KBM-7 (cell line): Measurements from ENCODE around the gene ZSCAN21.

ENCODE experiments used
- DNase-seq: peaks from one replicate; pipeline ENCODE4 v3.0.0-alpha.2; 2015
- in situ Hi-C: fragments of 300-500 bp; cut with MboI; formaldehyde crosslinking; loops from 2 replicates; pipeline ENCODE4 v1.14.3; 2020; ENCODE audit warnings: low sequenced_read_pairs, low pct_unique_long_range_greater_than_20kb, mixed read lengths

The ZSCAN21 gene

DNA sequence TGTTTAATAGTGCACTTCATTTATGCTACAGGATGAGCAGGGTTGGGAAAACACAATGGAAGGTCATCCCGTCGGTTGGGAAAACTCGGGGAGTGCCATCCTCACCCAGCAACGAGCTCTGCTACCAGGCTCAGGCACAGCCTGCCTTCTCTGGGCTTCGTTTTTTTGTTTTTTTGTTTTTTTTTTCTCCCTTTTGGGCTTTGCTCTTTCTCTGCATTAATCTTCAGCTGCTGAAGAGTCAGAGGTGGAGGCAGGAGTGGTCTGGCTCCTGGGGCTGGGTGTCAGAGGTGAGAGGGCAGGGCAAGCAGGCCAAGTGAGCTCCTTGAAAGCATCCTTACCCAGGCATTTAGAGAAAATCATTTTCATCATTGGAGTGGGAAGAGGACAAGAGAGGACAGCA, 20.4 kb downstream of the ZSCAN21 start:
- no peak for DNase-seq
- in situ Hi-C loops: no loop called here

DNA sequence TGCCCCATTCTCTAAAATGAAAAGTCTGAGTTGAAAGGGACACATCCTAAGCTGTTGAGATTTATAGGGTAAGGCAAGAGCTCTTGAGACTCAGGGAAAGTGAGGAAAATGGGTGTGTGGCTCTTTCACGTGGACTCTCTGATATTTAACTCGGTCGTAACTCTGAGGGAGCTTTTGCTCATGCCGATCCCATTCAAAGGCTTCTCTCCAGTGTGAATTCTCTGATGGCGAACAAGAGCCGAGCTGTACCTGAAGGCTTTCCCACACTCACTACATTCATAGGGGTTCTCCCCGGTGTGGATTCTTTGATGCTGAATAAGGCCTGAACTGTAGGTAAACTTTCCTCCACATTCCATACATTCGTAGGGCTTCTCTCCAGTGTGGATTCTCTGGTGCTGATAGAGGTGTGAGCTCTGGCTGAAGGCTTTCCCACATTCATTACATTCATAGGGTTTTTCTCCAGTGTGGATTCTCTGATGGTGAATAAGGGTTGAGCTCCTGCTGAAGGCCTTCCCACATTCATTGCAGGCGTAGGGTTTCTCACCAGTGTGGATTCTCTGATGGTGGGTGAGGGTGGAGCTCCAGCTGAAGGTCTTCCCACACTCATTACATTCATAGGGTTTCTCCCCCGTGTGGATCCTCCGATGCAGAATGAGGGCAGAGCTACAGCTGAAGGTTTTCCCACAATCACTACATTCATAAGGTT, 21.6 kb downstream of the ZSCAN21 start:
- DNase-seq: no peak
- in situ Hi-C loops: no loop called here

DNA sequence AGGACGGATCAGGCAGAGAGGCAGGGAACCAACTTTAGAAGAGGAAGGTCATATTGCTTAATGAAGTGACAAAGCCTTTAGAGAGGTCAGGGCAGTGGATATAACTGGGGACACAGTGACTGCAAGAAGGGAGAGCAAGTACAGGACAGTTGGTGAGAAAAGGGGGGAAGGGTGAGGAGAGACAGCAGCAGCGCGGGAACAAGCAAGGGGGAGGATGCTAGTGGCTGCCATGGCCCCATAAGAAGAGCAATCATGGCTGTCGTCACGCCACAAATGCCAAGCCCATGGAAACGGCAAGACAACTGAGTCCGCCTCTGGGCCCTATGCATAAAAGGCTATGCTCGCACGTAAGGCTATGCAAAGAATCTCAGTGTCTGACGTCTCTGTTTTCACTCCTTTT, 22.9 kb downstream of the ZSCAN21 start:
- in situ Hi-C loops: no loop called here
- DNase-seq: no peak

DNA sequence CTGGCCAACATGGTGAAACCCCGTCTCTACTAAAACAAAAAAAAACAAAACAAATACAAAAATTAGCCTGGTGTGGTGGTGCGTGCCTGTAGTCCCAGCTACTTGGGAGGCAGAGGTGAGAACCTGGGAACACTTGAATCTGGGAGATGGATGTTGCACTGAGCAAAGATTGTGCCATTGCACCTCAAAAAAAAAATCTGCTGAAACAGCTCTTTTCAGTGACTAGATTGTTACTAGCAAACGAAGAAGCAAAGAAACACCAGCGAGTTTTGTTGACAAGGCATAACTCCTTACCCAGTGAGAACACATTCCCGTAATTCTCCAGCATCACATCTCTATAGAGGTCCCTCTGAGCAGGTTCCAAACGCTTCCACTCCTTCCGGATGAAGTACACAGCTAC, 25.3 kb downstream of the ZSCAN21 start:
- in situ Hi-C loops: no loop called here
- no peak for DNase-seq

DNA sequence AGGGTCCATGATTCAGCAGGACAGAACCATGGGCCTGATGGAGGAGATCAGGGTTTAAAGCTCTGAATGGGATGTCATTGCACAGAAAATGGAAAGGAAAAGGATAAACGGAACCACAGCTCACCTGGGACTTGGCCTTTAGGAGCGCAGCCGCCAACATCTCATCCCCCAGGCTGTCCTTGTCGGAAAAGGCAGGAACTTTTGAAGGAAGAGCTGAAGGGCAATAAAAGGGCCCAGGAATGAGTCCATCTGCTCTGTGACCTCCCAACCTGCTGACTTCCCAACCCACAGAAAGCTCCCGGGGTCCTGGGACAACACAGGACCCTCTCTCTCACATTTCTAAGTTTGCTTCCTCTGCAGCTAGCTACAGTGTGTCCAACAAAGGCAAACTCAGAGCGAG, 25.8 kb downstream of the ZSCAN21 start:
- in situ Hi-C loops: no loop called here
- no peak for DNase-seq

DNA sequence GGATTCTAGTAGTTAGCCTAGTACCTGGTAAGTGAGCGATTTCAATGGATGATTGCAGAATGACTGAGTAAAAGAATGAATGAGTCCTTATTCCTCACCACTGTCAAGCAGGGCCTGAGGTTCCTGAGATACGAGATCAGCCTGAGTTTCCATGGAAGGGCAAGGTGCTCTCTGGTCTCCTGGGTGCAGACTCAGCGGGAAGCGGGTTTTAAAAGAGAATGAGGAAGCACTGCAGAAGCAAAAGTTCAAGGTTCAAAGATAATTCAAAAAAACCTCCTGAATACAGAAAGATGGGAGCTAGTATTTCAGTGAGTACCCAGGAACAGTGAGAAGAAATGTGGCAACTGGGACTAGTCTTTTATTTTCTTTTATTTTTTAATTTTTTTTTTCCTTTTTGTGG, 27.6 kb downstream of the ZSCAN21 start:
- in situ Hi-C loops: no loop called here
- DNase-seq: no peak

DNA sequence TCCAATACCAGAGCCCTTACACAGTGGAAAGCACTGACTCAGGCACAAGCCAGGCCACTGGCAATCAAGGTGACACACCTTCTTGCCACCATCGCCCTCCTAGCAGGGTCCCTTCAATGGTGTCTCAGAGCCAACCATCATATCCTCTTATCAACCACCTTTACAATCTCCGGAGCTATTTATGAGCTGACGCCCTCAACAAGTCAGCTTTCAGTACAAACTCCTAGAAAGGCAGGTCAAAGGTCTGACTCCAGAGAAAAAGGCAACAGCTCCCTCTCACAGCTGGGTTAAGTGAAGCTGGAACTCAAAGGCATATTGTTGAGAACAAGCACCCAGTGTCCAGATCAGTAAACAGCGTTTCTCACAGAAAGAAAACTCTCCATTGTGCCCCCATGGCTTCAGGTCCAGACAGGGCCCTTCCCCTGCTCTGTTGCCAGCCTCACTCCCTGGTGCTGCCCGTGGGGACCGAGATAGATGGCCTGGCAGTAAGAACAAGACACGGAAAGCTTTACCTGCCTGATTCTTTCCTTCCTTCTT, 29.5 kb downstream of the ZSCAN21 start:
- DNase-seq: no peak
- in situ Hi-C loops: no loop called here

DNA sequence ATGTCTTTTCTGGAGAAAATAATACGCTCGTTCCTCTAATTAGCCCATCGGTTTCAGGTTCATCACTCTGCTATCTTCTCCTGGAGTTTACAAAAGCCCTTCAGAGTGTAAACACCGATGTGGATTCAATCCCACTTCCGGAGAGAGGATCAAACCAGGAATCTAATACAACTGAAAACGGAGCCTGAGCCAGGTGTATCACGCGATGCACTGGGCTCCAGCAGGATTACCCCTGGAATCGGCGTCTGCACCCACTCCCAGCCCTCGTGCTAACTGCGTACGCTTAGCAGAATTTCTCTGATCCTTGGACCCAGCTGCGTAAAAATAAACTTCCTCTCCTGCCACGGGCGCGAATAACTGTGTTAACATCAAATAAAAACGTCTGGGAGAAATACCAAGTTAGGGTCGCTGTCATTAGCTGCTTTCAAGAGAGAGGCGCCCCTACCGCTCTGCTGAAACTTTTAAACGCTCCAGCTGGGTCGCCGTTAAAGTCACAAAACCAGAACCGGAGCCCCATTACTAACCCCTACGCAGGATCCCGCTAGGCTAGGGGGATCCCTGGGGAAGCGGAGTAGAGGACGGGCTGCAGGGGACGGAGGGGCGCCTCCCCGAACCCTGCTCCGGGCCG, 31.4 kb downstream of the ZSCAN21 start:
- no peak for DNase-seq
- in situ Hi-C loops: no loop called here

DNA sequence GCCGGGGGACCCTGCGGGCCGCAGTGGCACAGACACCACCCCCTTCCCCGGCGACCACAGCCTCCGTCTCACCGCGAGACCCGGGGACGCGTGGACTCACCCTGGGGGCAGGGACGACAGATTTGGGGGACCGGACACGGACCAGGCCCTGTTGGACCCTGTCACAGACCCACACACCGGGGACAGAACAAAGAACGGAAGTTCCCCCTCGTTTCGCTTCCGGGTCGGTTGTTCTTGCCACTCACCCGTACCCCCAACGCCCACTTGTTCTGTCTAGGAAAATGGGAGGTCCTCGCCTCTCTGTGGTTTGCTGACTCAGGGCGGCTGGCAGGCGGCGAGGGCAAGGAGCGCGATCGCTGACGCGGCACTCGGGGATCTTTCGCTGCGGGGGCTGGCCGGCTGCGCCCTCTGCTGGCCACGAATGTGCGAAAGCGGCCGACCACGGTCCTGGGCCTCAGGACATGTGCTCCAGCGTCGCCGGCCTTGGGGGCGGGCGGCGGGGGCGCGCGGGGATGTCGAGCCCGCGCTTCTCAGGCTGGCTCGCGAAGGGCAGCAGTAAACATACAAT, 32.0 kb downstream of the ZSCAN21 start, which contains the start of gene ZNF3:
ZNF3 (minus strand) TSS at position 189 of the 568 bp plus-strand sequence. CDS start 4,366 bp downstream, outside the sequence.
- in situ Hi-C loops: no loop called here

DNA sequence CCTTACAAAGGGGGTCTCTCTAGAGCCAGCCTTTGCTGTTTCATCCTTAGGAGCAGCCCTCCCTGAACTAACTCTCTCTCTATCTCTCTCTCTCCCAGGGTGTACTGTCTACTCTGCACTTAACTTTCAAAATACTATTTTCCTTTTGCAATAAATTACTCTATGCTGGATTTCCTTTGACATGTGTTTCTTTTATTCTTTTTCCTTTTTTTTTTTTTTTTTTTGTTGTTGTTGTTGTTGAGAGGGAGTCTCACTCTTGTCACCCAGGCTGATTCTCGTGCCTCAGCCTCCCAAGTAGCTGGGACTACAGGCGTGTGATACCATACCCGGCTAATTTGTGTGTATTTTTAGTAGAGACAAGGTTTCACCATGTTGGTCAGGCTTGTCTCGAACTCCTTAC, 33.4 kb downstream of the ZSCAN21 start:
- in situ Hi-C loops: no loop called here
- no peak for DNase-seq

More for the DNA sequence above, 32.0 kb downstream of the ZSCAN21 start, which contains the start of gene ZNF3:
- DNase-seq: peak; percentile 100

DNA sequence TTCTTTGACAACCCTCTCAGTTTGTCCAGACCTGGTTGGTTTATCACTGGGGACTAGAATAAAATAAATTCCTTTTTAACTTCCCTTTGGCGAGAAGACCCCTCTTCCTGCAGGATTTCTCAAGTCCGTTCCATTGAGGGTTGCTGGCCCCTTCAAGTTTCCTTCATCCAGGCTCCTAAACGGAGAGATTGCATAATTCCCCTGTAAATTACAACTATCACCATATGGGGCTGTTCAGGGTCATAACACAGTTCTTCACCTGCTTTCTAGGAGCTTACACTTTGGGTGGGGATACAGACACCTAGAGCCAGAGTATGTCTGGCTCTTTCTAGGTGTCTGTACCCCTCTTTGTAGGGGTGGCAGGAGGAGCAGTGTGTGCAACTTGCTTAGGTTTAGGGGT, 35.9 kb downstream of the ZSCAN21 start:
- in situ Hi-C loops: no loop called here
- no peak for DNase-seq

DNA sequence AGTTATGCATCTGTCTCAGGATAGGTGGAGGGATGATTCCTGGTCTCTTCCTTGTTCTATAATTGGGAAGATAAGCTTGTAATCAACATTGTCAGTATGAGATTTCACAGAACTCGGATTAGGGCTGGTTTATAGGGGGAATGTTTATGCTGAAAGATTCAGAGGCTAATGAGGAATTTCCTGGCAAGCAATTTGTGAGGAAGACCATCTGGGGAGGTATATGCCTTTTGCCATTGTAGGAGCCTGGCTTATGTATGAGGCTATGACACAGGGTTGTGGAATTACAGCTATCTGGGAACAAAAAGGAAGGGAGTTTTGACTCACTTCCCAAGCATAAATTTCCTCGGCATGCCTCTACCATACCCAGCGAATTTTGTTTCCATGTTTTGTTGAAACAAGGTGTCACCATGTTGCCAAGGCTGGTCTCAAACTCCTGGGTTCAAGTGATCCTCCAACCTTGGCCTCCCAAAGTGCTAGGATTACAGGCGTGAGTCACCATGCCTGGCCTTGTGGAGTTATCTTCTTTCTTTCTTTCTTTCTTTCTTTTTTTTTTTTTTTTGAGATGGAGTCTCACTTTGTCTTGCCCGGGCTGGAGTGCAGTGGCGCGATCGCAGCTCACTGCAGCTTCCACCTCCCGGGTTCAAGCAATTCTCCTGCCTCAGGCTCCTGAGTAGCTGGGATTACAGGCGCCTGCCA, 37.6 kb downstream of the ZSCAN21 start:
- in situ Hi-C loops: no loop called here

DNA sequence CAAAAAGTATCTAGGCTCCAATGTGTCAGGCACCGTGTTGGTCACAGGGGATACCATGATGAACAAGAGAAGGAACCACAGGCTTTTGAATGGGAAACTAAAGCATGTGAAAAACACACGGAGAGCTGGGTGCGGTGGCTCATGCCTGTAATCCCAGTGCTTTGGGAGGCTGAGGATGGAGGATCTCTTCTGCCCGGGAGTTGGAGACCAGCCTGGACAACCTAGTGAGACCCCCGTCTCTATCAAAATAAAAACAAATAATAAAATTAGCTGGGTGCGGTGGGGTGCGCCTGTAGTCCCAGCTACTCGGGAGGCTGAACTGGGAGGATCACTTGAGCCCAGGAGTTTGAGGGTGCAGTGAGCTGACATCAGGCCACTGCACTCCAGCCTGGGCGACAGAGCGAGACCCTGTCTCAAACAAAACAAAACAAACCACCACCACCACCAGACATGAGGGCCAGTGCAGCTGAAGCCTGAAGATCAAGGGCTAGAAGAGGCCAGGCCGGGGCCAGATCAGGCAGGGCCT, 38.6 kb downstream of the ZSCAN21 start:
- no peak for DNase-seq
- in situ Hi-C loops: no loop called here

More for the DNA sequence above, 37.6 kb downstream of the ZSCAN21 start:
- DNase-seq: no peak

DNA sequence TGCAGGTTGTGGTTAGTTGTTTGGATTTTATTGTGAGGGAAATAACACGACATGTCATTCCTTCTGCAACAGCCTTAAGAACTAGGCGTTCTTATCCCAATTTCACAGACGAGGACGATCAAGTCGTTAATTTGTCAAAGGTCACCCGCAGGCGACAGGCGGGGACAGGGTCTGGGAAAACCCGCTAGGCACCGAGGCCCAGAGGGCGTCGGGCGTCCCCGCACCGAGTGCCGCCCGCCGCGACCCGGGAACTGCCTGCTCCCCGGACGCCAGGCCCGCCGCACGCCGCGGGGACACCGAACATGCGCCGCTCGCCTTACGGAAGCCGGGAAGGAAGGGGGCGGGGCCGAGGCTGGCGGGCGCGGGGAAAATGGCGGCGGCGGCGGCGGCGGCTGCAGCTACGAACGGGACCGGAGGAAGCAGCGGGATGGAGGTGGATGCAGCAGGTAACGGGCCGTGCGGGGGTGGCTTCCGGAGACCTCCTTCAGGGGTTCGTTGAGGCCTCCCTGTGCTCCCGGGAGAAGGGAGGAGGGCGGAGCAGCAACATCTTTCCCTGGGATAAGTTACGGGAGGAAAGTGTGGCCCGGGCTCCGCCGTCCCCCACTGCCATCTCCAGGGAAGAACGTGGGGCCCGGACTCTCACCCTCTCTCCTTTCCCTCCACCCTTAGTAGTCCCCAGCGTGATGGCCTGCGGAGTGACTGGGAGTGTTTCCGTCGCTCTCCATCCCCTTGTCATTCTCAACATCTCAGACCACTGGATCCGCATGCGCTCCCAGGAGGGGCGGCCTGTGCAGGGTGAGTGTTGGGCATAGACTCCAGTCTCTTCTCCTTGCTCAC, 39.3 kb downstream of the ZSCAN21 start, which contains the start of gene COPS6:
COPS6 (plus strand) TSS at position 349 of the 837 bp plus-strand sequence; CDS start at position 371, 22 bp downstream.
- peak; percentile 73 for DNase-seq
- in situ Hi-C loops: no loop called here

DNA sequence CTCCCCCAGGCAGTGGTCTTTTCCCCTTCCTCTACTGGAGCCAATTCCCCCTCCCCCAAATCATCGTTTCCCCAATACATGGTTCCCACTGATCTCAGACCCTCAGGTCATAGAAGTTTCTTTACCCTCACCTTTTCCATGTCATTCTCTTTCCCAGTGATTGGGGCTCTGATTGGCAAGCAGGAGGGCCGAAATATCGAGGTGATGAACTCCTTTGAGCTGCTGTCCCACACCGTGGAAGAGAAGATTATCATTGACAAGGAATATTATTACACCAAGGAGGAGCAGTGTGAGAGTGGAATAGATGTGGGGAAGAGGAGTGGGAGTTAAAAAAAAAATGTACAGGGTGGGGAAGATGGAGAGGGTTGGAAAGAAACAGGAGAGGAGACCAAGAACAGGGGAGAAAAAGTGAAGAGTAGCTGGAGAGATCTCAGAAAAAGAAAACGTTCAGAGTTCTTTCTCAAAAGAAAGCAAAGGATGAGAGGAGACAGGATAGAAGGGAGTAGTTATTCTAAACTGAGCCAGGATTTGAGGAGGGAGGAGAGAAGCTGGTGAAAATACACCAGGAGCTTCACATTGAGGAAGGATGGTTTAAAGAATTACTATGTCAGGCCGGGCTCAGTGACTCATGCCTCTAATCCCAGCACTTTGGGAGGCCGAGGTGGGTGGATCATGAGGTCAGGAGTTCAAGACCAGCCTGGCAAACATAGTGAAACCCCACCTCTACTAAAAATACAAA, 40.1 kb downstream of the ZSCAN21 start:
- DNase-seq: no peak
- in situ Hi-C loops: no loop called here

DNA sequence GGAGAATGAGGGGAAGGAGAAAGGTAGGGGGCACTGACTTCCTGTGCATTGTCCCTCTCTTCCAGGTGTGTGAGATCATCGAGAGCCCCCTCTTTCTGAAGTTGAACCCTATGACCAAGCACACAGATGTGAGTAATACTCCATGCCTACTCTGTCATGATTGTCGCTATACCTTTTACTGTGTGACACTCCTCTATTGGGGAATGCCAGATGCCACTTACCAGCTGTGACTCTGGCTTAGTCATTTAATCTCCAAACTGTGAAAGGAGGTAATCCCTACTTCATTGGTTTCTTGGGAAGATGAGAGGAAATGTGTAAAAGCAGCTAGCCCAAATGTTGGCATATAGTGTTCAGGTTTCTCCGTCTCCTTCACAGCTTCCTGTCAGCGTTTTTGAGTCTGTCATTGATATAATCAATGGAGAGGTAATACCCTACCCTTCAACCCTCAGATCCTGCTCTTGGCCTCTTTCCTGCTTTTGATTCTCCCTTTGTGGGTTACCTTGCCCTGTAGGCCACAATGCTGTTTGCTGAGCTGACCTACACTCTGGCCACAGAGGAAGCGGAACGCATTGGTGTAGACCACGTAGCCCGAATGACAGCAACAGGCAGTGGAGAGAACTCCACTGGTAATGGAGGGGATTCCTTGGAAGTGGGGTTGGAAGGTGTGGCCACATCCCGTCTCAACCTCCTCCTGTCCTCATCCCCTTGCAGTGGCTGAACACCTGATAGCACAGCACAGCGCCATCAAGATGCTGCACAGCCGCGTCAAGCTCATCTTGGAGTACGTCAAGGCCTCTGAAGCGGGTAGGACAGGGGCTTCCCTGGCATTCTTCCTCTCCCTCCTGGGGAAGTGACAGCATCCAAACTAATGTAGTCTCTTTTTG, 41.2 kb downstream of the ZSCAN21 start:
- DNase-seq: no peak
- in situ Hi-C loops: no loop called here
